HG03064 (cell line): ENCODE results near the gene ZNF385D.

Experiments used
- ATAC-seq: cut with Tn5 transposase; IDR thresholded peaks from one replicate; pipeline ENCODE4 v1.9.1; 2021; ENCODE audit warnings: low read depth; ENCODE audit not compliant: unreplicated experiment

Gene ZNF385D

GRCh38 chr3:21750080-21750696, 822 bp downstream of the ZNF385D start:
- ATAC-seq = no peak

GRCh38 chr3:21747966-21748555, 2.9 kb downstream of the ZNF385D start:
- no peak for ATAC-seq

GRCh38 chr3:21747376-21747775, 3.6 kb downstream of the ZNF385D start:
- ATAC-seq = no peak

- no peak for ATAC-seq
These were observed 5.0 kb downstream of the ZNF385D start for GRCh38 chr3:21745966-21746365.

- no peak for ATAC-seq
These were observed 6.2 kb downstream of the ZNF385D start for GRCh38 chr3:21744793-21745192.

- ATAC-seq = no peak
These were observed 11.9 kb downstream of the ZNF385D start for GRCh38 chr3:21738935-21739702.

GRCh38 chr3:21738283-21738682, 12.7 kb downstream of the ZNF385D start:
- no peak for ATAC-seq

- no peak for ATAC-seq
These were observed 16.3 kb downstream of the ZNF385D start for GRCh38 chr3:21734746-21735145.

- ATAC-seq = no peak
These were observed 21.0 kb downstream of the ZNF385D start for GRCh38 chr3:21729888-21730459.

- ATAC-seq = no peak
These were observed 21.7 kb downstream of the ZNF385D start for GRCh38 chr3:21729331-21729730.

GRCh38 chr3:21722768-21723167, 28.2 kb downstream of the ZNF385D start:
- no peak for ATAC-seq

GRCh38 chr3:21722301-21722700, 28.7 kb downstream of the ZNF385D start:
- ATAC-seq = no peak

GRCh38 chr3:21718943-21719591, 31.9 kb downstream of the ZNF385D start:
- no peak for ATAC-seq

GRCh38 chr3:21718161-21718765, 32.7 kb downstream of the ZNF385D start:
- no peak for ATAC-seq

- ATAC-seq = no peak
These were observed 35.3 kb downstream of the ZNF385D start for GRCh38 chr3:21715662-21716061.

GRCh38 chr3:21705769-21706168, 45.2 kb downstream of the ZNF385D start:
- ATAC-seq = no peak

- ATAC-seq = no peak
These were observed 46.2 kb downstream of the ZNF385D start for GRCh38 chr3:21704796-21705195.

GRCh38 chr3:21703291-21703690, 47.7 kb downstream of the ZNF385D start:
- ATAC-seq = no peak

- ATAC-seq = no peak
These were observed 53.3 kb downstream of the ZNF385D start for GRCh38 chr3:21697707-21698106.

- no peak for ATAC-seq
These were observed 56.5 kb downstream of the ZNF385D start for GRCh38 chr3:21694506-21694905.

- no peak for ATAC-seq
These were observed 60.0 kb downstream of the ZNF385D start for GRCh38 chr3:21691036-21691435.
